Neural cell (in vitro differentiated cells): ENCODE results near the gene WDR17.

Experiments
- CTCF ChIP-seq: fragments of 450-650 bp; IDR thresholded peaks from 2 replicates; pipeline ENCODE4 v1.5.1; 2014; ENCODE audit warnings: antibody characterized with exemption, mild to moderate bottlenecking, moderate library complexity; ENCODE audit not compliant: poor library complexity, severe bottlenecking
- EP300 ChIP-seq: fragments of 450-650 bp; conservative IDR thresholded peaks from 2 replicates; pipeline ENCODE4 v1.6.1; 2014; ENCODE audit warnings: antibody characterized with exemption, mild to moderate bottlenecking, moderate library complexity; ENCODE audit not compliant: poor library complexity, severe bottlenecking
- EZH2 ChIP-seq: fragments of 200-600, 300-800 bp; shearing (Covaris generic), sonication (generic); IDR thresholded peaks from 2 replicates; pipeline ENCODE4 v1.6.1; 2014; ENCODE audit warnings: antibody characterized with exemption, low read length, borderline replicate concordance, mild to moderate bottlenecking; ENCODE audit not compliant: insufficient read depth, poor library complexity, severe bottlenecking
- MXI1 ChIP-seq: fragments of 450-650 bp; conservative IDR thresholded peaks from 2 replicates; pipeline ENCODE4 v1.6.1; 2014; ENCODE audit warnings: antibody characterized with exemption, mild to moderate bottlenecking; ENCODE audit not compliant: poor library complexity, severe bottlenecking
- POLR2AphosphoS5 ChIP-seq: IDR thresholded peaks from 2 replicates; pipeline ENCODE4 v1.6.1; 2012
- RAD21 ChIP-seq: fragments of 450-650 bp; conservative IDR thresholded peaks from 2 replicates; pipeline ENCODE4 v1.6.1; 2014; ENCODE audit warnings: antibody characterized with exemption, mild to moderate bottlenecking, moderate library complexity
- REST ChIP-seq: IDR thresholded peaks from 2 replicates; pipeline ENCODE4 v1.6.1; 2012; ENCODE audit warnings: borderline replicate concordance
- SMC3 ChIP-seq: fragments of 450-650 bp; conservative IDR thresholded peaks from 2 replicates; pipeline ENCODE4 v1.6.1; 2014; ENCODE audit warnings: antibody characterized with exemption, mild to moderate bottlenecking, moderate library complexity; ENCODE audit not compliant: poor library complexity
- TAF1 ChIP-seq: IDR thresholded peaks from 2 replicates; pipeline ENCODE4 v1.6.1; 2012; ENCODE audit warnings: low read depth

GRCh38 chr4:176186067-176186466 lies 120.4 kb downstream of the WDR17 start:
- TF ChIP-seq POLR2AphosphoS5: no peak
- no peak for TF ChIP-seq CTCF
- no peak for TF ChIP-seq TAF1
- no peak for TF ChIP-seq EP300
- no peak for TF ChIP-seq MXI1
- TF ChIP-seq EZH2: no peak
- TF ChIP-seq RAD21: no peak
- TF ChIP-seq REST: no peak
- TF ChIP-seq SMC3: no peak
